K562 (cell line): ENCODE data around the gene VWA8. TPM values are rescaled to one million over a fixed set of nuclear protein-coding genes. Genes with fewer than 3 reads are reported as not detected.

Source experiments
- ATAC-seq: fragments of 200-7000 bp; cut with Tn5 transposase; 3 replicates; pipeline ENCODE4 v1.9.1; 2020; ENCODE audit warnings: moderate library complexity
- BruUV-seq: library from RNA; stranded (reverse); fragments of 400-500 nt; replicated peaks from 2 replicates; lab custom pipeline; 2021; lab: Mats Ljungman, UMichigan
- CTCF ChIA-PET: fragments of 300-600 bp; formaldehyde crosslinking; extraction: SDS; loops from one replicate; lab custom pipeline; 2021; ENCODE audit warnings: low intra/inter-chr PET ratio; lab: Yijun Ruan, JAX
- POLR2A ChIA-PET: fragments of 300-600, 350-650 bp; sonication (Branson Sonifier 250); formaldehyde crosslinking; extraction: SDS; loops from one replicate; lab custom pipeline; 2021; ENCODE audit warnings: antibody characterized with exemption, inconsistent platforms; lab: Yijun Ruan, JAX
- DNase-seq, 4 experiments: peaks; one replicate each; pipeline versions ENCODE4 v3.0.0 to v3.0.0-alpha.2; 2011 to 2018; ENCODE audit warnings: low spot score in 3 of 4, mixed read lengths in 3 of 4; ENCODE audit errors: extremely low read depth in 1 of 4
- FAIRE-seq: peaks from 2 replicates; lab custom pipeline; 2011; peaks lifted over from hg19 to GRCh38; lab: Jason Lieb, UNC
- H2AFZ ChIP-seq: 2 replicates; pipeline ENCODE4 v1.6.0; 2011; ENCODE audit warnings: low read depth, low read length, control low read depth, inconsistent platforms
- H3K27ac ChIP-seq: fragments of 200-600 bp; 3 replicates; pipeline ENCODE4 v1.8.0; 2011; ENCODE audit warnings: low read depth, mild to moderate bottlenecking, control low read depth, inconsistent platforms, low read length, moderate library complexity, mixed read lengths; ENCODE audit errors: extremely low read depth
- H3K27me3 ChIP-seq, 2 experiments: fragments of 300-600 bp in 1 of 2; 2 replicates in 1 of 2; 3 replicates in 1 of 2; pipeline versions ENCODE4 v1.6.0 to v1.8.0; 2011; ENCODE audit warnings: inconsistent platforms in 2 of 2, low read length in 2 of 2, mild to moderate bottlenecking in 1 of 2, mixed read lengths in 1 of 2, moderate library complexity in 1 of 2; ENCODE audit not compliant: control insufficient read depth in 2 of 2, insufficient read depth in 2 of 2
- H3K36me3 ChIP-seq: fragments of 300-600 bp; 3 replicates; pipeline ENCODE4 v1.8.0; 2011; ENCODE audit warnings: mild to moderate bottlenecking, low read length, inconsistent platforms; ENCODE audit not compliant: control insufficient read depth, insufficient read depth
- H3K4me1 ChIP-seq, 2 experiments: fragments of 200-600 bp in 1 of 2; replicated peaks in 1 of 2; 2 replicates in 1 of 2; 3 replicates in 1 of 2; pipeline versions ENCODE4 v1.5.1 to v1.8.0; 2011; ENCODE audit warnings: inconsistent platforms in 2 of 2, low read length in 2 of 2, mild to moderate bottlenecking in 1 of 2, mixed read lengths in 1 of 2, moderate library complexity in 1 of 2; ENCODE audit not compliant: control insufficient read depth in 2 of 2, insufficient read depth in 2 of 2
- H3K4me2 ChIP-seq: 2 replicates; pipeline ENCODE4 v1.6.1; 2011; ENCODE audit warnings: low read length, control low read depth, inconsistent platforms, mixed read lengths; ENCODE audit not compliant: insufficient read depth
- H3K4me3 ChIP-seq: fragments of 200-600 bp; sonication (generic), shearing (Covaris generic); 2 replicates; pipeline ENCODE4 v1.5.1; 2016; ENCODE audit warnings: control low read depth, inconsistent platforms
- H3K79me2 ChIP-seq: fragments of 200-600 bp; 3 replicates; pipeline ENCODE4 v1.8.0; 2011; ENCODE audit warnings: low read length, inconsistent platforms; ENCODE audit not compliant: control insufficient read depth, insufficient read depth
- H3K9ac ChIP-seq, 2 experiments: 2 replicates each; pipeline versions ENCODE4 v1.6.0 to v1.6.1; 2011; ENCODE audit warnings: low read depth in 2 of 2, low read length in 2 of 2, control low read depth in 1 of 2, inconsistent platforms in 1 of 2, mild to moderate bottlenecking in 1 of 2, mixed read lengths in 1 of 2; ENCODE audit not compliant: insufficient read depth in 1 of 2
- H3K9me1 ChIP-seq: one replicate; pipeline ENCODE4 v1.6.0; 2011; ENCODE audit warnings: inconsistent platforms, mild to moderate bottlenecking, low read length, moderate library complexity; ENCODE audit not compliant: control insufficient read depth, insufficient read depth
- H3K9me3 ChIP-seq: replicated peaks from 2 replicates; pipeline ENCODE4 v1.5.1; 2011; ENCODE audit warnings: low read depth, low read length, inconsistent platforms; ENCODE audit not compliant: control insufficient read depth, insufficient read depth
- H4K20me1 ChIP-seq: replicated peaks from 2 replicates; pipeline ENCODE4 v1.6.1; 2011; ENCODE audit warnings: low read length, inconsistent platforms, mixed read lengths; ENCODE audit not compliant: control insufficient read depth, insufficient read depth
- BRF1 ChIP-seq: IDR thresholded peaks from 3 replicates; pipeline ENCODE4 v1.6.1; 2011; ENCODE audit warnings: borderline replicate concordance, mild to moderate bottlenecking; ENCODE audit not compliant: insufficient read length; ENCODE audit errors: extremely low read depth
- MYBL2 ChIP-seq, 2 experiments: fragments of 450-650 bp in 1 of 2; sonication (generic) in 1 of 2; formaldehyde crosslinking in 1 of 2; IDR thresholded peaks; 2 replicates each; pipeline versions ENCODE4 v1.6.1 to v1.8.1; 2017 to 2022; ENCODE audit warnings: borderline replicate concordance in 1 of 2, inconsistent platforms in 1 of 2, low read depth in 1 of 2, mild to moderate bottlenecking in 1 of 2, missing genetic modification reagents in 1 of 2, moderate library complexity in 1 of 2
- ZNF274 ChIP-seq: IDR thresholded peaks from 2 replicates; pipeline ENCODE4 v1.6.1; 2011; ENCODE audit warnings: low read depth, mild to moderate bottlenecking, low read length, moderate library complexity, borderline replicate concordance
- WGBS: fragments of 100-300 bp; shearing (Covaris generic); methylation state at CpG from one replicate; pipeline ENCODE4 v1.1.6; 2016; ENCODE audit warnings: low coverage, mixed read lengths; ENCODE audit not compliant: insufficient coverage; ENCODE audit errors: missing lambda C conversion rate; 5-methylcytosine and 5-hydroxymethylcytosine counted together
- in situ Hi-C: fragments of 300-500 bp; cut with MboI; formaldehyde crosslinking; loops from 4 replicates; pipeline ENCODE4 v1.15.0; 2018; ENCODE audit warnings: inconsistent platforms, mixed read lengths
- intact Hi-C: fragments of 100-400 bp; cut with micrococcal nuclease; formaldehyde crosslinking; loops from 2 replicates; pipeline ENCODE4 v1.14.2; 2022
- polyA plus RNA-seq, 8 experiments: library from polyadenylated mRNA; depleted of rRNA in 4 of 8; stranded (reverse) in 5 of 8; unstranded in 3 of 8; fragments of >200 nt; fragmentation: Nextera tagmentation in 2 of 8; fragmentation: Illumina TruSeq in 1 of 8; extraction: Ambion mirVana in 2 of 8; extraction: Trizol in 1 of 8; gene quantifications; 2 replicates each; pipeline versions ENCODE4 v1.2.1 to v1.2.3, GENCODE V29; 2011 to 2014; ENCODE audit warnings: inconsistent platforms in 1 of 8, missing spikeins in 1 of 8
- total RNA-seq, 7 experiments: library from RNA; depleted of rRNA in 6 of 7; stranded (reverse); fragments of >200 nt in 6 of 7; fragmentation: Illumina TruSeq in 2 of 7; extraction: Trizol in 2 of 7; gene quantifications; 2 replicates each; pipeline versions ENCODE4 v1.2.1 to v1.2.3, GENCODE V29; 2011 to 2021; ENCODE audit warnings: low replicate concordance in 1 of 7
- TF ChIP-seq, protein P1 (sequence below): IDR thresholded peaks from 2 replicates; pipeline ENCODE4 v1.6.1; 2016; ENCODE audit warnings: missing genetic modification characterization, missing compliant biosample characterization

Gene VWA8
- total and polyA plus RNA-seq, 9 of the 15 experiments (the other 6 are each of a cell fraction or from before 2014, with no cell fraction given), result 2.1 to 18.5 (median 13.3) TPM

DNA sequence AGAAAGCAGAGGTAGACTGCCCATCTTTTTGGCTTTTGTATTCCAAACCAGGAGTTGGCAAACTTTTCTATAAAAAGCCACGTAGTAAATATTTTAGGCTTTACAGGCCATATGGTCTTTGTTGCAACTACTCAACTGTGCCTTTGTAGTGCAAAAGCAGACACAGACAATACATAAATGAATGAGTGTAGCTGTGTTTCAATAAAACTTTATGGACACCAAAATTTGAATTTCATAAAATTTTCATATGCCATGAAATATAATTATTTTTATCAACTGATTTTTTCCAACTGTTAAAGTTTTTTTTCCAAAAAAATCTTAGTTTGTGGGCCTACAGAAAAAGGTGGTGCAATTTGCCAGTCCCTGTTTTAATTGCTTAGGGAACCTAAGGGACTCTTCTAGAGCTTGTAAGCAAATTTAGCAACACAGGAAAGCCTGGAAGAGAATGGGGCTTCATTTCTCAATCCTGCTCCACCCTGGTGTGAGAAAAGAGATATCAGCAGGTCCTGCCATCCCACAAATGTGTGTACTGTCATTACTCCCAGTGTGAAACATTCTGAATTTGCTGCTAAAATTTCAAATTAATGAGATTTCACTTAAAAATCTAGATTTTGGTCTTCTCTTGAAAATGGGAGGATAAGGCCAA, 309.4 kb downstream of the VWA8 start (continued):
- TF ChIP-seq MYBL2 (IDR thresholded peaks at IDR 0.05; ENCODE audit: low read depth) (no peak), MYBL2 (CRISPR knock-in tag; IDR thresholded peaks at IDR 0.05; ENCODE audit: borderline replicate concordance) (no peak)

DNA sequence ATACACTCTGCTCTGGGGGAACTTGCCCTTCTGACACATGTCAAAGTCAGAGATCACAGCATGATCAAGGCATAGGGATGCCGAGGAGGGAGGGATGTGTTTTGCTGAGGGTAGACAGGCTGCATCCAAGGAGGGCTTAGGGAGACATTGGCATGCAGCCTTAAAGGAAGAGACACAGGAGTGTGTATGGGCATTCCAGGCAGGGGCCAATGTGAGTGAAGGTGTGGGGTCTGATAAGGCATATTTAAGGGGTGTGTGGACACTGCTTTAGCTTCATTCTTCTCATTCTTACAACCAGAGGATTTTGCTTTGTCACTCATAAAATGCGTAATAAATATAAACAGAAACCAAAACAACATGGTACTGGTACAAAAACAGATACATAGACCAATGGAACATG, 310.2 kb downstream of the VWA8 start:
- DNase-seq (no peak), ATAC-seq (no peak), FAIRE-seq (no peak)
- no peaks in the 10 kb centered on the region for H3K79me2 ChIP-seq
- no peaks in the 10 kb centered on the region for H3K36me3 ChIP-seq
- H3K9me1 ChIP-seq, result no peaks in the 10 kb centered on the region
- ChIA-PET CTCF (no interaction called here), POLR2A (no interaction called here)
- H3K4me1 ChIP-seq, result no peaks in the 10 kb centered on the region
- no peaks in the 10 kb centered on the region for H4K20me1 ChIP-seq
- no peaks in the 10 kb centered on the region for H3K9me3 ChIP-seq
- H2AFZ ChIP-seq, result no peak overlapping the region
- in situ Hi-C loops, result no loop called here
- intact Hi-C loops, result no loop called here
- no TSS peak for BruUV-seq
- H3K4me3 ChIP-seq, result no peak overlapping the region
- 80% methylated on average over 2 of the region's 2 CpGs for WGBS
- H3K27ac ChIP-seq, result no peak overlapping the region
- no peaks in the 10 kb centered on the region for H3K27me3 ChIP-seq
- no peak overlapping the region for H3K4me2 ChIP-seq
- no peak overlapping the region; a peak in 1 of 4 replicates for H3K9ac ChIP-seq
- TF ChIP-seq BRF1 (no peak), ZNF274 (no peak)
- TF ChIP-seq, protein P1, sequence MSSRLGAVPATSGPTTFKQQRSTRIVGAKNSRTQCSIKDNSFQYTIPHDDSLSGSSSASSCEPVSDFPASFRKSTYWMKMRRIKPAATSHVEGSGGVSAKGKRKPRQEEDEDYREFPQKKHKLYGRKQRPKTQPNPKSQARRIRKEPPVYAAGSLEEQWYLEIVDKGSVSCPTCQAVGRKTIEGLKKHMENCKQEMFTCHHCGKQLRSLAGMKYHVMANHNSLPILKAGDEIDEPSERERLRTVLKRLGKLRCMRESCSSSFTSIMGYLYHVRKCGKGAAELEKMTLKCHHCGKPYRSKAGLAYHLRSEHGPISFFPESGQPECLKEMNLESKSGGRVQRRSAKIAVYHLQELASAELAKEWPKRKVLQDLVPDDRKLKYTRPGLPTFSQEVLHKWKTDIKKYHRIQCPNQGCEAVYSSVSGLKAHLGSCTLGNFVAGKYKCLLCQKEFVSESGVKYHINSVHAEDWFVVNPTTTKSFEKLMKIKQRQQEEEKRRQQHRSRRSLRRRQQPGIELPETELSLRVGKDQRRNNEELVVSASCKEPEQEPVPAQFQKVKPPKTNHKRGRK (tag), result no peak
